ENCODE results near the gene ADA.
A peak's percentile ranks its signal among the peaks of the same experiment; 100 is the strongest.

Gene ADA

DNA sequence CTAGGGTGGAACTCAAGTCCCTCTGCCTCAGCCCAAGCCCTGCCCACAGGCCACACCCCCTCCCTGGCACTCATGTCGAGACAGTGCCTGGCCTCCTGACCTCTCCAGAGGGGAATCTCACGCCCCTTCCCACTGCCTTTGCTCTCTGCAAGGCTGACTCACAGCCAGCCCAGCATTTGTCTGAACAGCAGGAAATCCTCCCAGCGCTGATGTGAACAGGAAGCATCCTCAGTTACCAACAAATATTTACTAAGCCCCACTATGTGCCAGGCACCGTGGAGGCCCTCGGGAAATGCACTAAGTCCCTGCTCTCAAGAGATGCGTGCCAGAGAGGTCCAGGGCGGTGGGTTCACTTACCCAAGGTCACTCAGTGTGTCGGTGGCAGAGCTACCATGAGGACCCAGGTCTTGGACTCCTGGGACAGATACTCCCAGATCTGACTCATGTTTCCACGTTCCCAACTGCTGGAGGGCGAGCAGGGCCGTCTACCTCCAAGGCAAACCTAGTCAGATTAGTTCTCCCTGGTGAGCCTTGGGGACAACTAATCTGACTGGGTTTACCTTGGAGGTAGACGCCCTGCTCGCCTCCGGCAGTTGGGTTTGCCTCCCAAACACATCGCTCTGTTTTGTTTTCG lies 7.8 kb downstream of the ADA start:
- H3K27ac ChIP-seq, result peak overlapping the region; percentile 50 to 78
- TF ChIP-seq, protein P1, sequence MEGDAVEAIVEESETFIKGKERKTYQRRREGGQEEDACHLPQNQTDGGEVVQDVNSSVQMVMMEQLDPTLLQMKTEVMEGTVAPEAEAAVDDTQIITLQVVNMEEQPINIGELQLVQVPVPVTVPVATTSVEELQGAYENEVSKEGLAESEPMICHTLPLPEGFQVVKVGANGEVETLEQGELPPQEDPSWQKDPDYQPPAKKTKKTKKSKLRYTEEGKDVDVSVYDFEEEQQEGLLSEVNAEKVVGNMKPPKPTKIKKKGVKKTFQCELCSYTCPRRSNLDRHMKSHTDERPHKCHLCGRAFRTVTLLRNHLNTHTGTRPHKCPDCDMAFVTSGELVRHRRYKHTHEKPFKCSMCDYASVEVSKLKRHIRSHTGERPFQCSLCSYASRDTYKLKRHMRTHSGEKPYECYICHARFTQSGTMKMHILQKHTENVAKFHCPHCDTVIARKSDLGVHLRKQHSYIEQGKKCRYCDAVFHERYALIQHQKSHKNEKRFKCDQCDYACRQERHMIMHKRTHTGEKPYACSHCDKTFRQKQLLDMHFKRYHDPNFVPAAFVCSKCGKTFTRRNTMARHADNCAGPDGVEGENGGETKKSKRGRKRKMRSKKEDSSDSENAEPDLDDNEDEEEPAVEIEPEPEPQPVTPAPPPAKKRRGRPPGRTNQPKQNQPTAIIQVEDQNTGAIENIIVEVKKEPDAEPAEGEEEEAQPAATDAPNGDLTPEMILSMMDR (IDR thresholded peaks at IDR 0.05), result no peak
- H3K4me3 ChIP-seq, result no peak overlapping the region
- DNase-seq (ENCODE audit: low spot score), result no peak

GRCh38 chr20:44643154-44643519 lies 8.4 kb downstream of the ADA start:
- TF ChIP-seq, protein P1 (IDR thresholded peaks at IDR 0.05), result no peak
- peak overlapping the region; percentile 50 to 78 for H3K27ac ChIP-seq
- no peak for DNase-seq (ENCODE audit: low spot score)
- no peak overlapping the region for H3K4me3 ChIP-seq

- Histone ChIP-seq H3K4me3 (peak overlapping the region; percentile 44), H3K27ac (peak overlapping the region; percentile 50 to 78)
- no peak for DNase-seq (ENCODE audit: low spot score)
- TF ChIP-seq, protein P1 (IDR thresholded peaks at IDR 0.05), result no peak
These were observed 9.0 kb downstream of the ADA start for GRCh38 chr20:44642203-44643153.

- no peak for DNase-seq (ENCODE audit: low spot score)
- H3K27ac ChIP-seq, result no peak overlapping the region
- TF ChIP-seq, protein P1 (IDR thresholded peaks at IDR 0.05), result no peak
These were observed 10.2 kb downstream of the ADA start for GRCh38 chr20:44641325-44641724.

GRCh38 chr20:44640522-44640921 lies 11.0 kb downstream of the ADA start:
- no peak overlapping the region for H3K27ac ChIP-seq
- TF ChIP-seq, protein P1 (IDR thresholded peaks at IDR 0.05), result no peak
- no peak for DNase-seq (ENCODE audit: low spot score)
- no peak overlapping the region for H3K4me3 ChIP-seq

More at GRCh38 chr20:44641325-44641724, 10.2 kb downstream of the ADA start:
- H3K4me3 ChIP-seq, result no peak overlapping the region

- TF ChIP-seq, protein P1 (IDR thresholded peaks at IDR 0.05), result no peak
- Histone ChIP-seq H3K4me3 (no peak overlapping the region), H3K27ac (peak overlapping the region in 1 of 2 donors; percentile 61)
- no peak for DNase-seq (ENCODE audit: low spot score)
These were observed 13.8 kb downstream of the ADA start for GRCh38 chr20:44637522-44638372.

All from coronary artery (tissue), 2 donors.